ENCODE results near the gene MRPS21. TPM values are rescaled to one million over a fixed set of nuclear protein-coding genes. Genes with fewer than 3 reads are reported as not detected.
"Not testable (repeated sequence)": the region's sequence is repeated elsewhere in the genome, so short reads cannot be mapped to it uniquely, and the experiment has no call there.

The MRPS21 gene
- total RNA-seq, 1 donor from 2014 or later: 66.7 TPM

DNA sequence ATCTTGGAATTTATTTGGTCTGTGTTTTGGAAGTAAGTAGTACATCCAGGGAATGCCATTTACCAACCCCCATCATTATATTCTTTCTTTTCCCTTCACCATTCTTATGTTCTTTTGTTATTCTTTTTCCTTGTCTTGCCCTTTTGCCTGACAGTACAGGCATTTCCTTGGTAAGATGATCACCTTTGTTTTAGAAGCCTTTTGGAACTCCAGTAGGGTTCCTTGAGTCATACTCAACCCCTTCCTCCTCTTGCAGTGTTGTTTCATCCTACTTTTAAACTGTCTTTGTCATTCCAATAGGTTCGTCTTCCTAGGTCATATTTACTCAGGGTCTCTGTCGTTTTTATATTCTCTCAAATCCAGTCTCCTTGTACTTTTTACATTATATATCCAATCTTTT is 9.2 kb downstream of the MRPS21 start:
- Histone ChIP-seq H3K4me3 (ENCODE audit: low read depth, low read length) (no peak overlapping the region), H3K27me3 (ENCODE audit: control insufficient read depth, insufficient read depth, low read length) (no peaks in the 10 kb centered on the region), H3K36me3 (ENCODE audit: control insufficient read depth, insufficient read depth, low read length) (peaks cover 1% of the 10 kb centered on the region)
- TF ChIP-seq, protein P1, sequence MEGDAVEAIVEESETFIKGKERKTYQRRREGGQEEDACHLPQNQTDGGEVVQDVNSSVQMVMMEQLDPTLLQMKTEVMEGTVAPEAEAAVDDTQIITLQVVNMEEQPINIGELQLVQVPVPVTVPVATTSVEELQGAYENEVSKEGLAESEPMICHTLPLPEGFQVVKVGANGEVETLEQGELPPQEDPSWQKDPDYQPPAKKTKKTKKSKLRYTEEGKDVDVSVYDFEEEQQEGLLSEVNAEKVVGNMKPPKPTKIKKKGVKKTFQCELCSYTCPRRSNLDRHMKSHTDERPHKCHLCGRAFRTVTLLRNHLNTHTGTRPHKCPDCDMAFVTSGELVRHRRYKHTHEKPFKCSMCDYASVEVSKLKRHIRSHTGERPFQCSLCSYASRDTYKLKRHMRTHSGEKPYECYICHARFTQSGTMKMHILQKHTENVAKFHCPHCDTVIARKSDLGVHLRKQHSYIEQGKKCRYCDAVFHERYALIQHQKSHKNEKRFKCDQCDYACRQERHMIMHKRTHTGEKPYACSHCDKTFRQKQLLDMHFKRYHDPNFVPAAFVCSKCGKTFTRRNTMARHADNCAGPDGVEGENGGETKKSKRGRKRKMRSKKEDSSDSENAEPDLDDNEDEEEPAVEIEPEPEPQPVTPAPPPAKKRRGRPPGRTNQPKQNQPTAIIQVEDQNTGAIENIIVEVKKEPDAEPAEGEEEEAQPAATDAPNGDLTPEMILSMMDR (IDR thresholded peaks at IDR 0.05; ENCODE audit: insufficient read depth, low read length, poor library complexity, severe bottlenecking): no peak
- no peak for DNase-seq (ENCODE audit: low read depth)

DNA sequence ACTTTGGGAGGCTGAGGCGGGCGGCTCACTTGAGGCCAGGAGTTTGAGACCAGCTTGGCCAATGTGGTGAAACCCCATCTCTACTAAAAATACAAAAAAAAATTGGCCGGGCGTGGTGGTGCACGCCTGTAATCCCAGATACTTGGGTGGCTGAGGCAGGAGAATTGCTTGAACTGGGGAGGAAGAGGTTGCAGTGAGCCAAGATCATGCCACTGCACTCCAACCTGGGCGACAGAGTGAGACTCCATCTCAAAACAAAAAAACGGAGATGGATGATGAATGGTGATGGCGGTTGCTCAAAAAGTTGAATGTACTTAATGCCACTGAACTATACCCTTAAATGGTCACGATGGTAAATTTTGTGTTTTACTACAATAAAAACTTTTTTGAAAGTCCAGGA is 14.9 kb downstream of the MRPS21 start:
- not testable (repeated sequence) for H3K27me3 ChIP-seq (ENCODE audit: control insufficient read depth, insufficient read depth, low read length); H3K4me3 ChIP-seq (ENCODE audit: low read depth, low read length); DNase-seq (ENCODE audit: low read depth); H3K36me3 ChIP-seq (ENCODE audit: control insufficient read depth, insufficient read depth, low read length)

DNA sequence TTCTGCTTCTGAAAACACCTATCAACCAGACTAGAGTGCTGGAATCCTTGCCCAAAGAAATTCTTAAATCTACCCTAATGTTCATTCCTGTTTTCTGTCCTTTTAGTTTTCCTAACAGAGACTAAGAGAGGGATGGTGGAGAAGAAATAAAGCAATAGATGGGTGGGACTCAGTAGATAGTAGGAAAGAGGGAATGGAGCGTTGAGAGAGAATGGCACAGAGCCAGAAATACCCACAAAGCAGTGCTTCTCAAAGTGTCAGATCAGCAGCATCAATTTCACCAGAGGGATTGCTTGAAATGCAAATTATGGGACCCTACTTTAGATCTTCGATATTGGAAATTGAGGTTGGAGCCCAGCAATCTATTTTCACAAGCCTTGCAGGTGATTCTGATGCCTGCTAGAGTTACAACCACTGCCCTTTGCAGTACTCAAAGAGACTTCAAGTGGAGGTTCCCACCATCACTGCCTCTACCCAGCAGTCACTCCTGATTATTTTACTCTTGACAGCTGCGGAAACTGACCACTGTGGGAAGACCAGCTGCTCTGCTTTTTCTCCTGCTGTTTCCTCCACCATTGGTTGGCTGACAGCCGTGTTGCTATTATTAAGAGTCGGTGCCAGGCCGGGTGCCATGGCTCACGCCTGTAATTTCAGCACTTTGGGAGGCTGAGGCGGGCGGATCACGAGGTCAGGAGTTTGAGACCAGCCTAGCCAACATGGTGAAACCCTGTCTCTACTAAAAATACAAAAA is 16.3 kb downstream of the MRPS21 start:
- DNase-seq (ENCODE audit: low read depth): no peak
- TF ChIP-seq, protein P1 (IDR thresholded peaks at IDR 0.05; ENCODE audit: insufficient read depth, low read length, poor library complexity, severe bottlenecking): no peak
- Histone ChIP-seq H3K27me3 (ENCODE audit: control insufficient read depth, insufficient read depth, low read length) (no peaks in the 10 kb centered on the region), H3K36me3 (ENCODE audit: control insufficient read depth, insufficient read depth, low read length) (no peaks in the 10 kb centered on the region), H3K4me3 (ENCODE audit: low read depth, low read length) (no peak overlapping the region)

DNA sequence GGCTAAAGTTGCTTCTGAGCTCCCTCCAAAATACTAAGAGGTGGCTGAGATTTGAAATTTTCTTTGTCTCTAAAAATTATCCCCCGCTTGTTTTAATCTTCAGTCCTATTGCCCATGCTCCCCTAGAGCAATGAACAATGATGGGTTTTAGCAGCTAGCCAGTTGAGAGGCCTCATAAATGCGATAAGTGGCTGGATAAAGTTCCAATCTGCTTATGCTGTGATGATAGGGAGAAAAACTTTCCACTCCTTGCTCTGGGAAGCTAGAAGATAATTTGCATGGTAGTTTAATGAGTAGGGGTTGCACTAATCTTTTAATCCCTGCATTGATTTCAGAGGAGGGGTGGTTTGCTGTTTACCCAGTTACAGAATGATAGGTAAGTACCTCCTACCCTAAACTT is 18.1 kb downstream of the MRPS21 start:
- H3K4me3 ChIP-seq (ENCODE audit: low read depth, low read length): no peak overlapping the region
- TF ChIP-seq, protein P1 (IDR thresholded peaks at IDR 0.05; ENCODE audit: insufficient read depth, low read length, poor library complexity, severe bottlenecking): no peak
- H3K27me3 ChIP-seq (ENCODE audit: control insufficient read depth, insufficient read depth, low read length): no peaks in the 10 kb centered on the region
- DNase-seq (ENCODE audit: low read depth): no peak
- no peaks in the 10 kb centered on the region for H3K36me3 ChIP-seq (ENCODE audit: control insufficient read depth, insufficient read depth, low read length)

DNA sequence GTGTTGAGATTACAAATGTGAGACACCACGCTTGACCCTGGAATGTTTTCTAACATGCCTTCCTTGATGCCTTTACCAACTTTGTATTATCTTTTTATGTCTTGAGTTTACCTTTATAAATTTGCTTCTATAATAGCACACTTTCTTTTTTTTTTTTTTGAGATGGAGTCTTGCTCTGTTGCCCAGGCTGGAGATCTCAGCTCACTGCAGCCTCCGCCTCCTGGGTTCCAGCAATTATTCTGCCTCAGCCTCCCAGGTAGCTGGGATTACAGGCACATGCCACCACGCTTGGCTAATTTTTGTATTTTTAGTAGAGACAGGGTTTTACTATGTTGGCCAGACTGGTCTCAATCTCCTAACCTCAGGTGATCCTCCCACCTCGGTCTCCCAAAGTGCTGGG is 21.0 kb downstream of the MRPS21 start:
- not testable (repeated sequence) for DNase-seq (ENCODE audit: low read depth); H3K36me3 ChIP-seq (ENCODE audit: control insufficient read depth, insufficient read depth, low read length); H3K27me3 ChIP-seq (ENCODE audit: control insufficient read depth, insufficient read depth, low read length); H3K4me3 ChIP-seq (ENCODE audit: low read depth, low read length)

DNA sequence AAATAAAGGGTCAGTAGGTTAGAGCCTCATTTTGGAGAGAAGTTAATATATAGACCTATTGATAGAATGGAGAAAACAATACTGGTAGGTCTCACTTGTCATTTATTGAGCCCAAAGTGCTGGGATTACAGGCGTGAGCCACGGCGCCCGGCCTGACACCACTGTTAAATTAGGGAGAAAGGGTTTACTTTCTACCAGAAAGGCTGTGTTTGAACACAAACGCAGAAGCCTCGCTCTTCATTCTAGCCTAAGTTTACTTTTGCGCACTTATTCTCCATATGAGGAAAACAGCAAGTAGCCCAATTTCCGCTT is 27.0 kb downstream of the MRPS21 start:
- TF ChIP-seq, protein P1 (IDR thresholded peaks at IDR 0.05; ENCODE audit: insufficient read depth, low read length, poor library complexity, severe bottlenecking): no peak
- H3K27me3 ChIP-seq (ENCODE audit: control insufficient read depth, insufficient read depth, low read length): no peaks in the 10 kb centered on the region
- peak overlapping the region; percentile 85 for H3K4me3 ChIP-seq (ENCODE audit: low read depth, low read length)
- no peak for DNase-seq (ENCODE audit: low read depth)
- peaks cover 1% of the 10 kb centered on the region for H3K36me3 ChIP-seq (ENCODE audit: control insufficient read depth, insufficient read depth, low read length)

DNA sequence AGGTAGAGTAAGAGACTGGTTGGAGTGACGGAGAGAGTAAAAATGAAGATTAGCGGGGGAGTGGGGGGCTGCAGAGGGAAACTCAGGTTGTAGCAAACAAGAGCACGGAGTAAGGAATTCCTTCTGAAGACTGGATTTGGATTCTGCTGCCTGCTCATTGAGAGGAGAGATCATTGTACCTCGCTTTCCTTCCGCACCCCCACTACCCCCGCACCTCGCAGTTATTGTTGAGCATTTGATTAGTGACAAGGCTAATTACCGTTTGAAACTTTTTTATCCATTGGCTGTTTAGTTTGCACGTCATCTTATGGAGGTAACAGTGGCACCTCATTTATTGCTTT is 28.1 kb downstream of the MRPS21 start:
- Histone ChIP-seq H3K27me3 (ENCODE audit: control insufficient read depth, insufficient read depth, low read length) (no peaks in the 10 kb centered on the region), H3K4me3 (ENCODE audit: low read depth, low read length) (peak overlapping the region; percentile 85), H3K36me3 (ENCODE audit: control insufficient read depth, insufficient read depth, low read length) (peaks cover 1% of the 10 kb centered on the region)
- no peak for DNase-seq (ENCODE audit: low read depth)
- TF ChIP-seq, protein P1 (IDR thresholded peaks at IDR 0.05; ENCODE audit: insufficient read depth, low read length, poor library complexity, severe bottlenecking): no peak

Measured in kidney epithelial cell (primary cell).